DOHH2 (cell line): Measurements from ENCODE around the gene STXBP2.

ENCODE experiments used
- H3F3A ChIP-seq: fragments of 200-600 bp; sonication (generic), shearing (Covaris generic); 2 replicates; pipeline ENCODE4 v1.6.0; 2016; ENCODE audit warnings: antibody characterized with exemption, mild to moderate bottlenecking; ENCODE audit not compliant: control insufficient read depth, insufficient read depth
- H3K27ac ChIP-seq: fragments of 200-600 bp; sonication (generic); 2 replicates; pipeline ENCODE4 v1.5.1; 2014; ENCODE audit warnings: low read depth, mild to moderate bottlenecking, low read length, moderate library complexity
- H3K27me3 ChIP-seq: fragments of 200-600 bp; sonication (generic); 2 replicates; pipeline ENCODE4 v1.6.1; 2014; ENCODE audit warnings: mild to moderate bottlenecking, low read length, mixed read lengths; ENCODE audit not compliant: control insufficient read depth
- H3K36me3 ChIP-seq: fragments of 200-600 bp; sonication (generic); 2 replicates; pipeline ENCODE4 v1.6.1; 2014; ENCODE audit warnings: mild to moderate bottlenecking, low read length, moderate library complexity, mixed read lengths; ENCODE audit not compliant: control insufficient read depth
- H3K4me1 ChIP-seq: fragments of 200-600 bp; sonication (generic); 2 replicates; pipeline ENCODE4 v1.6.1; 2014; ENCODE audit warnings: mild to moderate bottlenecking, low read length, mixed read lengths; ENCODE audit not compliant: control insufficient read depth
- H3K4me2 ChIP-seq: fragments of 200-600 bp; sonication (generic); 2 replicates; pipeline ENCODE4 v1.6.0; 2014; ENCODE audit warnings: mild to moderate bottlenecking, low read length, moderate library complexity
- H3K4me3 ChIP-seq: fragments of 200-600 bp; sonication (generic); 2 replicates; pipeline ENCODE4 v1.5.1; 2014; ENCODE audit warnings: mild to moderate bottlenecking, low read length, mixed read lengths
- H3K79me2 ChIP-seq: fragments of 200-600 bp; sonication (generic); 2 replicates; pipeline ENCODE4 v1.6.1; 2014; ENCODE audit warnings: mild to moderate bottlenecking, low read length, mixed read lengths; ENCODE audit not compliant: control insufficient read depth
- H3K9me2 ChIP-seq: fragments of 200-600 bp; sonication (generic); replicated peaks from 2 replicates; pipeline ENCODE4 v1.6.1; 2014; ENCODE audit warnings: mild to moderate bottlenecking, low read length, mixed read lengths; ENCODE audit not compliant: control insufficient read depth
- H3K9me3 ChIP-seq: fragments of 200-600 bp; sonication (generic); 2 replicates; pipeline ENCODE4 v1.6.1; 2014; ENCODE audit warnings: antibody characterized with exemption, low read length, mixed read lengths; ENCODE audit not compliant: control insufficient read depth, insufficient read depth
- H4K20me1 ChIP-seq: fragments of 200-600 bp; sonication (generic); 2 replicates; pipeline ENCODE4 v1.6.0; 2014; ENCODE audit warnings: low read depth, mild to moderate bottlenecking, antibody characterized with exemption, low read length, moderate library complexity; ENCODE audit not compliant: control insufficient read depth, insufficient read depth
- CTCF ChIP-seq: fragments of 200-600 bp; sonication (generic); IDR thresholded peaks from one replicate; pipeline ENCODE4 v1.5.1; 2014; ENCODE audit warnings: antibody characterized with exemption, mild to moderate bottlenecking, low read depth, low read length; ENCODE audit not compliant: poor library complexity, severe bottlenecking
- EZH2phosphoT487 ChIP-seq: fragments of 200-600 bp; sonication (generic); IDR thresholded peaks from 2 replicates; pipeline ENCODE4 v1.6.1; 2017; ENCODE audit warnings: borderline replicate concordance, mild to moderate bottlenecking, antibody characterized with exemption, low read length, moderate library complexity, mixed read lengths

Gene STXBP2

GRCh38 chr19:7598180-7598579, 38.7 kb upstream of the STXBP2 start:
- H3K9me3 ChIP-seq = no peaks in the 10 kb centered on the region
- H3K36me3 ChIP-seq = no peaks in the 10 kb centered on the region
- H3K4me1 ChIP-seq = peaks cover 6% of the 10 kb centered on the region
- H3K27me3 ChIP-seq = peaks cover 17% of the 10 kb centered on the region
- no peaks in the 10 kb centered on the region for H3K9me2 ChIP-seq
- no peak overlapping the region for H3K4me3 ChIP-seq
- TF ChIP-seq CTCF = no peak
- TF ChIP-seq EZH2phosphoT487 = no peak
- H3K27ac ChIP-seq = no peak overlapping the region
- H3F3A ChIP-seq = no peaks in the 10 kb centered on the region
- no peaks in the 10 kb centered on the region for H3K79me2 ChIP-seq
- no peak overlapping the region for H3K4me2 ChIP-seq
- H4K20me1 ChIP-seq = no peaks in the 10 kb centered on the region

GRCh38 chr19:7600721-7601120, 36.2 kb upstream of the STXBP2 start:
- Histone ChIP-seq H4K20me1 (no peaks in the 10 kb centered on the region), H3K9me2 (no peaks in the 10 kb centered on the region), H3K9me3 (no peaks in the 10 kb centered on the region), H3K36me3 (no peaks in the 10 kb centered on the region), H3K4me2 (no peak overlapping the region), H3K79me2 (no peaks in the 10 kb centered on the region), H3K27me3 (peaks cover 14% of the 10 kb centered on the region), H3K4me1 (peaks cover 6% of the 10 kb centered on the region), H3K27ac (no peak overlapping the region), H3K4me3 (no peak overlapping the region), H3F3A (no peaks in the 10 kb centered on the region)
- no peak for TF ChIP-seq CTCF
- TF ChIP-seq EZH2phosphoT487 = no peak

GRCh38 chr19:7602240-7602934, 34.5 kb upstream of the STXBP2 start:
- TF ChIP-seq EZH2phosphoT487 = no peak
- H3K4me3 ChIP-seq = no peak overlapping the region
- no peak overlapping the region for H3K4me2 ChIP-seq
- H3K79me2 ChIP-seq = no peaks in the 10 kb centered on the region
- H4K20me1 ChIP-seq = no peaks in the 10 kb centered on the region
- H3K27me3 ChIP-seq = peaks cover 2% of the 10 kb centered on the region
- no peaks in the 10 kb centered on the region for H3K4me1 ChIP-seq
- H3K27ac ChIP-seq = no peak overlapping the region
- H3K36me3 ChIP-seq = no peaks in the 10 kb centered on the region
- no peaks in the 10 kb centered on the region for H3K9me2 ChIP-seq
- H3K9me3 ChIP-seq = no peaks in the 10 kb centered on the region
- no peaks in the 10 kb centered on the region for H3F3A ChIP-seq

GRCh38 chr19:7602935-7603497, 33.9 kb upstream of the STXBP2 start:
- Histone ChIP-seq H3K4me2 (no peak overlapping the region), H3K36me3 (no peaks in the 10 kb centered on the region)

More at GRCh38 chr19:7602935-7603497, 33.9 kb upstream of the STXBP2 start:
- Histone ChIP-seq H3K4me3 (no peak overlapping the region), H3F3A (no peaks in the 10 kb centered on the region), H4K20me1 (no peaks in the 10 kb centered on the region), H3K4me1 (no peaks in the 10 kb centered on the region), H3K27me3 (no peaks in the 10 kb centered on the region; the same call in 1 of the 2 replicates), H3K9me3 (no peaks in the 10 kb centered on the region), H3K27ac (no peak overlapping the region), H3K79me2 (no peaks in the 10 kb centered on the region), H3K9me2 (no peaks in the 10 kb centered on the region)
- no peak for TF ChIP-seq CTCF
- TF ChIP-seq EZH2phosphoT487 = no peak
